ENCODE measurements around the gene ITM2C. TPM values are rescaled to one million over a fixed set of nuclear protein-coding genes. Genes with fewer than 3 reads are reported as not detected.

The ITM2C gene
- total and polyA plus RNA-seq, 2 donors (not counting 1 experiment from before 2014, with no cell fraction given), result 36.9 to 62.8 TPM

DNA sequence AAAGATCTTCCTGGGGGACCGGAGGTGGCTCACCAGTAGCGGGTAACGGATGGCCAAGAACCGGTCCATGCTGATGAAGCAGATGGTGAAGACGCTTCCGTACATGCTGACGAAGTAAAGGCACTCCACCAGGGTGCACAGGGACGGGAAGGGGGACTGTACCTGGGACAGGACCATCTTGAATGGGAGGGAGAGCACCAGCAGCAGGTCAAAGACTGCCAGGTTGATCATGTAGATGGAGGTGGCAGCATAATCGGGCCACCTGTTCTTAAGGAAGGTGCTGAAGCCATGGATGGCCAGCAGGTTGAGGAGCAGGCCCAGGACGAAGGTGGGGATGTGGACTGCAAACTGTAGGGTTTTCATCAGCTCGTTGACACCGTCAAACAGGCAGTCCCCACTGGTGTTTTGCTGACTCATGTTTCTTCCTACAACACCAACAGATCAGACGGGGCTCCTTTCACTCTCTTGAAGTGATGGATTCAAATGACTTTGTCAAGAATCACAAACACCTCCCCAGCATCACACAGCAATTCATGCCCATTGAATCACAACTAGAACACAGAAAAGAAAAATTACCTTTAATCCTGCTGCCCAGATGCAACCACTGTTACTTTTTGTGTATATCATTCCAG, 45.9 kb downstream of the ITM2C start:
- ChIA-PET CTCF (interaction anchor here (1.2 to 5.4 kb wide), 3 partner anchors 18 to 60 kb away, joined by 3 to 91 read pairs (median 4); no protein-coding TSS in a partner anchor), POLR2A (no interaction called here)
- H3K4me1 ChIP-seq (ENCODE audit: control insufficient read depth in 2 of 2, insufficient read depth in 2 of 2, low read length in 2 of 2), result peaks cover 0 to 12% of the 10 kb centered on the region in 2 donors
- no peak overlapping the region for H3K4me2 ChIP-seq (replicated peaks; ENCODE audit: low read depth, low read length, poor library complexity, severe bottlenecking)
- H3K36me3 ChIP-seq (replicated peaks in 1 of 2; ENCODE audit: control extremely low read depth in 1 of 2, control insufficient read depth in 1 of 2, extremely low read depth in 1 of 2, insufficient read depth in 2 of 2, low read length in 1 of 2), result no peaks in the 10 kb centered on the region
- Mint-ChIP-seq H3K4me1 (peaks cover 19% of the 10 kb centered on the region), H3K4me3 (no peak overlapping the region), H3K27ac (no peak overlapping the region), H3K9me3 (ENCODE audit: insufficient read depth) (no peaks in the 10 kb centered on the region), H3K27me3 (no peaks in the 10 kb centered on the region)
- no peak for DNase-seq
- H3K9me3 ChIP-seq (ENCODE audit: control extremely low read depth in 1 of 3, control insufficient read depth in 2 of 3, insufficient read depth in 1 of 3, low read length in 2 of 3), result no peaks in the 10 kb centered on the region
- no peaks in the 10 kb centered on the region for H4K20me1 ChIP-seq (ENCODE audit: control insufficient read depth, insufficient read depth, low read length, poor library complexity, severe bottlenecking)
- H3K4me3 ChIP-seq (ENCODE audit: control extremely low read depth in 1 of 5, extremely low read depth in 1 of 5, insufficient read depth in 1 of 5, low read depth in 2 of 5, low read length in 4 of 5), result no peak overlapping the region
- ATAC-seq (ENCODE audit: low read depth), result no peak
- H3K9ac ChIP-seq (ENCODE audit: low read length), result no peak overlapping the region
- WGBS (ENCODE audit: insufficient coverage), result 71% methylated on average over 13 of the region's 13 CpGs
- H3K27me3 ChIP-seq (replicated peaks in 1 of 4; ENCODE audit: control extremely low read depth in 1 of 4, control insufficient read depth in 3 of 4, insufficient read depth in 4 of 4, low read length in 3 of 4), result no peaks in the 10 kb centered on the region
- no peak for TF ChIP-seq EZH2 (IDR thresholded peaks at IDR 0.05; ENCODE audit: borderline replicate concordance, insufficient read depth, low read depth, low read length, poor library complexity, severe bottlenecking)
- TF ChIP-seq, protein P1, sequence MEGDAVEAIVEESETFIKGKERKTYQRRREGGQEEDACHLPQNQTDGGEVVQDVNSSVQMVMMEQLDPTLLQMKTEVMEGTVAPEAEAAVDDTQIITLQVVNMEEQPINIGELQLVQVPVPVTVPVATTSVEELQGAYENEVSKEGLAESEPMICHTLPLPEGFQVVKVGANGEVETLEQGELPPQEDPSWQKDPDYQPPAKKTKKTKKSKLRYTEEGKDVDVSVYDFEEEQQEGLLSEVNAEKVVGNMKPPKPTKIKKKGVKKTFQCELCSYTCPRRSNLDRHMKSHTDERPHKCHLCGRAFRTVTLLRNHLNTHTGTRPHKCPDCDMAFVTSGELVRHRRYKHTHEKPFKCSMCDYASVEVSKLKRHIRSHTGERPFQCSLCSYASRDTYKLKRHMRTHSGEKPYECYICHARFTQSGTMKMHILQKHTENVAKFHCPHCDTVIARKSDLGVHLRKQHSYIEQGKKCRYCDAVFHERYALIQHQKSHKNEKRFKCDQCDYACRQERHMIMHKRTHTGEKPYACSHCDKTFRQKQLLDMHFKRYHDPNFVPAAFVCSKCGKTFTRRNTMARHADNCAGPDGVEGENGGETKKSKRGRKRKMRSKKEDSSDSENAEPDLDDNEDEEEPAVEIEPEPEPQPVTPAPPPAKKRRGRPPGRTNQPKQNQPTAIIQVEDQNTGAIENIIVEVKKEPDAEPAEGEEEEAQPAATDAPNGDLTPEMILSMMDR (IDR thresholded peaks at IDR 0.05), result no peak
- H3K27ac ChIP-seq (ENCODE audit: low read length in 2 of 2), result no peak overlapping the region
- intact Hi-C loops (cut with micrococcal nuclease), result no loop called here
- no peaks in the 10 kb centered on the region for H3K79me2 ChIP-seq (ENCODE audit: control insufficient read depth, insufficient read depth, low read length)
- H2AFZ ChIP-seq (ENCODE audit: insufficient read depth, low read depth, low read length, poor library complexity, severe bottlenecking), result no peak overlapping the region

DNA sequence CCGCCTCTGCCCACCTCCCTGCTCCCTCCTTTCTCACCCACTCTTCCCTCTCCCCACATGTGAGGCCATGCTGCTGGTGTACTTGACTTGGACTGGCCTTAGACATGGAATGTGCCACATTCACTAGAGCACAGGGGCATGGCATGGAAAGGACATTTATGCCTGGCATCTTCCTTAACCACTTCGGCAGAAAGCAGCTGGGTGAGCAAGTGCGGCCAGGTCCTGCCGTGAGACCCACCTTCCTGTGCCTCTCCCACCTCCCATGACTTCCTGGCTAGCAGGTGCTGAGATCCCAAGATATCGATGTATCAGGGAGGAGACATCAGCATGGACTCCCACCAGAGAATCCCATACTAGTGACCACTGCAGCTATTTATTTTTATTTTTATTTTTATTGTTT, 47.3 kb downstream of the ITM2C start:
- intact Hi-C loops (cut with micrococcal nuclease), result no loop called here
- Histone ChIP-seq H3K27ac (ENCODE audit: low read length in 2 of 2) (no peak overlapping the region), H3K79me2 (ENCODE audit: control insufficient read depth, insufficient read depth, low read length) (no peaks in the 10 kb centered on the region), H4K20me1 (ENCODE audit: control insufficient read depth, insufficient read depth, low read length, poor library complexity, severe bottlenecking) (no peaks in the 10 kb centered on the region), H2AFZ (ENCODE audit: insufficient read depth, low read depth, low read length, poor library complexity, severe bottlenecking) (no peak overlapping the region), H3K9me3 (ENCODE audit: control extremely low read depth in 1 of 3, control insufficient read depth in 2 of 3, insufficient read depth in 1 of 3, low read length in 2 of 3) (no peaks in the 10 kb centered on the region), H3K4me2 (replicated peaks; ENCODE audit: low read depth, low read length, poor library complexity, severe bottlenecking) (no peak overlapping the region), H3K4me1 (ENCODE audit: control insufficient read depth in 2 of 2, insufficient read depth in 2 of 2, low read length in 2 of 2) (peaks cover 0 to 12% of the 10 kb centered on the region in 2 donors), H3K9ac (ENCODE audit: low read length) (no peak overlapping the region), H3K36me3 (replicated peaks in 1 of 2; ENCODE audit: control extremely low read depth in 1 of 2, control insufficient read depth in 1 of 2, extremely low read depth in 1 of 2, insufficient read depth in 2 of 2, low read length in 1 of 2) (no peaks in the 10 kb centered on the region), H3K4me3 (ENCODE audit: control extremely low read depth in 1 of 5, extremely low read depth in 1 of 5, insufficient read depth in 1 of 5, low read depth in 2 of 5, low read length in 4 of 5) (no peak overlapping the region), H3K27me3 (replicated peaks in 1 of 4; ENCODE audit: control extremely low read depth in 1 of 4, control insufficient read depth in 3 of 4, insufficient read depth in 4 of 4, low read length in 3 of 4) (no peaks in the 10 kb centered on the region)
- Mint-ChIP-seq H3K27me3 (no peaks in the 10 kb centered on the region), H3K4me3 (no peak overlapping the region), H3K27ac (no peak overlapping the region), H3K4me1 (peaks cover 19% of the 10 kb centered on the region), H3K9me3 (ENCODE audit: insufficient read depth) (no peaks in the 10 kb centered on the region)
- POLR2A ChIA-PET, result no interaction called here
- DNase-seq (no peak), ATAC-seq (ENCODE audit: low read depth) (no peak)
- 87% methylated on average over 4 of the region's 5 CpGs for WGBS (ENCODE audit: insufficient coverage)
- CTCF ChIA-PET, result interaction anchor here (0.7 to 5.4 kb wide), 10 partner anchors 9 to 88 kb away, joined by 3 to 91 read pairs (median 9); partner anchors contain the start of gene ITM2C
- no peak for TF ChIP-seq EZH2 (IDR thresholded peaks at IDR 0.05; ENCODE audit: borderline replicate concordance, insufficient read depth, low read depth, low read length, poor library complexity, severe bottlenecking)
- TF ChIP-seq, protein P1 (IDR thresholded peaks at IDR 0.05), result no peak
